PC-3 (cell line): ENCODE results near the gene TOMM70. TPM values are rescaled to one million over a fixed set of nuclear protein-coding genes. Genes with fewer than 3 reads are reported as not detected.

Source experiments
- ATAC-seq: fragments of 200-7000 bp; cut with Tn5 transposase; 2 replicates; pipeline ENCODE4 v1.9.1; 2020; ENCODE audit warnings: mild to moderate bottlenecking, moderate library complexity
- BruUV-seq: library from RNA; stranded (reverse); fragments of 400-500 nt; replicated peaks from 2 replicates; lab custom pipeline; 2021; lab: Mats Ljungman, UMichigan
- CTCF ChIA-PET: fragments of 300-600 bp; sonication (Branson Sonifier 250); formaldehyde crosslinking; loops from one replicate; lab custom pipeline; 2022; ENCODE audit warnings: antibody characterized with exemption; lab: Charles Lee
- POLR2A ChIA-PET: fragments of 300-600 bp; sonication (Branson Sonifier 250); formaldehyde crosslinking; loops from one replicate; lab custom pipeline; 2022; ENCODE audit warnings: antibody characterized with exemption; ENCODE audit not compliant: unreplicated experiment; lab: Charles Lee
- DNase-seq: peaks from one replicate; pipeline ENCODE4 v3.0.0-alpha.2; 2015
- H2AFZ ChIP-seq: fragments of 300-600 bp; sonication (generic); 2 replicates; pipeline ENCODE4 v1.6.0; 2016; ENCODE audit warnings: antibody characterized with exemption, low read length
- H3F3A ChIP-seq: fragments of 300-600 bp; sonication (generic); one replicate; pipeline ENCODE4 v1.6.0; 2017; ENCODE audit warnings: antibody characterized with exemption, low read length, control low read depth, mild to moderate bottlenecking; ENCODE audit not compliant: unreplicated experiment
- H3K27ac ChIP-seq: fragments of 300-600 bp; sonication (generic); 2 replicates; pipeline ENCODE4 v1.5.1; 2016; ENCODE audit warnings: mild to moderate bottlenecking, low read length
- H3K27me3 ChIP-seq: fragments of 300-600 bp; sonication (generic); 2 replicates; pipeline ENCODE4 v1.6.1; 2016; ENCODE audit warnings: low read length, mixed read lengths
- H3K36me3 ChIP-seq: fragments of 300-600 bp; sonication (generic); 2 replicates; pipeline ENCODE4 v1.6.1; 2016; ENCODE audit warnings: low read depth, mixed run types, low read length, mixed read lengths
- H3K4me1 ChIP-seq: fragments of 300-600 bp; sonication (generic); 2 replicates; pipeline ENCODE4 v1.5.1; 2016; ENCODE audit warnings: low read length; ENCODE audit not compliant: insufficient read depth
- H3K4me2 ChIP-seq: fragments of 300-600 bp; sonication (generic); 2 replicates; pipeline ENCODE4 v1.6.0; 2016; ENCODE audit warnings: low read length
- H3K4me3 ChIP-seq: fragments of 300-600 bp; sonication (generic); 2 replicates; pipeline ENCODE4 v1.5.1; 2016; ENCODE audit warnings: mild to moderate bottlenecking, low read length, mixed read lengths
- H3K79me2 ChIP-seq: fragments of 300-600 bp; sonication (generic); 2 replicates; pipeline ENCODE4 v1.6.1; 2017; ENCODE audit warnings: low read length, mixed read lengths
- H3K9ac ChIP-seq: fragments of 300-600 bp; sonication (generic); 2 replicates; pipeline ENCODE4 v1.6.0; 2016; ENCODE audit warnings: mild to moderate bottlenecking, low read length
- H3K9me2 ChIP-seq: fragments of 300-600 bp; sonication (generic); replicated peaks from 2 replicates; pipeline ENCODE4 v1.6.1; 2016; ENCODE audit warnings: mixed run types, low read length, mixed read lengths
- H3K9me3 ChIP-seq: fragments of 300-600 bp; sonication (generic); 2 replicates; pipeline ENCODE4 v1.6.1; 2016; ENCODE audit warnings: low read length, mixed read lengths
- H4K20me1 ChIP-seq: fragments of 300-600 bp; sonication (generic); 2 replicates; pipeline ENCODE4 v1.6.1; 2016; ENCODE audit warnings: low read length, mixed read lengths
- EZH2 ChIP-seq: fragments of 300-600 bp; sonication (generic); IDR thresholded peaks from one replicate; pipeline ENCODE4 v1.6.1; 2017; ENCODE audit warnings: antibody characterized with exemption, mild to moderate bottlenecking, low read length; ENCODE audit not compliant: unreplicated experiment
- EZH2phosphoT487 ChIP-seq: fragments of 300-600 bp; sonication (generic); IDR thresholded peaks from 2 replicates; pipeline ENCODE4 v1.6.1; 2018; ENCODE audit warnings: mild to moderate bottlenecking, antibody characterized with exemption, low read length, borderline replicate concordance
- intact Hi-C: fragments of 100-400 bp; cut with micrococcal nuclease; formaldehyde crosslinking; loops from 2 replicates; pipeline ENCODE4 v1.9.0; 2023
- total RNA-seq: library from RNA; depleted of rRNA; stranded (reverse); fragments of >200 nt; gene quantifications from 2 replicates; pipeline ENCODE4 v1.2.3, GENCODE V29; 2014
- TF ChIP-seq, protein P1 (sequence below): fragments of 300-600 bp; sonication (generic); conservative IDR thresholded peaks from 2 replicates; pipeline ENCODE4 v1.5.1; 2017; ENCODE audit warnings: antibody characterized with exemption, low read depth, mild to moderate bottlenecking, low read length

Gene TOMM70
- total RNA-seq, 1 experiment from 2014 or later = 85.3 TPM

DNA sequence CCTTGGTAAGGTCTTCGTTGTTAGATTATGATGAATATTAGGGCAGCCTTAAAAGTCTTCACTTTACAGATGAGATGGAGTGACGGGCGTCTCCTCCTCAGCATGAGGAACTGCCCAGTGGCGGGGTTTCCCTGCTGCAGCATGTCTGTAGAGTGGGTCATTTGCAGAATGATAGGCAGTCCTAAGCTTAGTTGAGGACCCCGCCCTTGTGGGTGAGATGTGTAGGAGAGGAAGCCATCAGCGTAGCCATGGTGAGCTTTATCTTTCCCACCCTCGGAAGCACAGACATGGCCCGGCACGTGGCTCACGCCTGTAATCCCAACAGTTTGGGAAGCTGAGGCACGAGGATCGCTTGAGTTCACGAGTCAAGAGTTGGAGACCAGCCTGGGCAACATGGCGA, 65.5 kb downstream of the TOMM70 start:
- peak overlapping the region; percentile 87 for H3K9ac ChIP-seq
- no peaks in the 10 kb centered on the region for H3F3A ChIP-seq
- peaks cover 12% of the 10 kb centered on the region; the same call in 1 of the 2 replicates for H3K36me3 ChIP-seq
- H3K4me2 ChIP-seq = peak overlapping the region; percentile 97
- ATAC-seq (peak; percentile 21), DNase-seq (peak; percentile 37)
- peak overlapping the region; percentile 33 for H3K27ac ChIP-seq
- no peaks in the 10 kb centered on the region for H3K27me3 ChIP-seq
- TF ChIP-seq, protein P1, sequence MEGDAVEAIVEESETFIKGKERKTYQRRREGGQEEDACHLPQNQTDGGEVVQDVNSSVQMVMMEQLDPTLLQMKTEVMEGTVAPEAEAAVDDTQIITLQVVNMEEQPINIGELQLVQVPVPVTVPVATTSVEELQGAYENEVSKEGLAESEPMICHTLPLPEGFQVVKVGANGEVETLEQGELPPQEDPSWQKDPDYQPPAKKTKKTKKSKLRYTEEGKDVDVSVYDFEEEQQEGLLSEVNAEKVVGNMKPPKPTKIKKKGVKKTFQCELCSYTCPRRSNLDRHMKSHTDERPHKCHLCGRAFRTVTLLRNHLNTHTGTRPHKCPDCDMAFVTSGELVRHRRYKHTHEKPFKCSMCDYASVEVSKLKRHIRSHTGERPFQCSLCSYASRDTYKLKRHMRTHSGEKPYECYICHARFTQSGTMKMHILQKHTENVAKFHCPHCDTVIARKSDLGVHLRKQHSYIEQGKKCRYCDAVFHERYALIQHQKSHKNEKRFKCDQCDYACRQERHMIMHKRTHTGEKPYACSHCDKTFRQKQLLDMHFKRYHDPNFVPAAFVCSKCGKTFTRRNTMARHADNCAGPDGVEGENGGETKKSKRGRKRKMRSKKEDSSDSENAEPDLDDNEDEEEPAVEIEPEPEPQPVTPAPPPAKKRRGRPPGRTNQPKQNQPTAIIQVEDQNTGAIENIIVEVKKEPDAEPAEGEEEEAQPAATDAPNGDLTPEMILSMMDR = no peak
- no peak for TF ChIP-seq EZH2phosphoT487
- TF ChIP-seq EZH2 = no peak
- H4K20me1 ChIP-seq = no peaks in the 10 kb centered on the region
- H3K9me2 ChIP-seq = no peaks in the 10 kb centered on the region
- intact Hi-C loops = no loop called here
- peaks cover 15% of the 10 kb centered on the region for H3K4me1 ChIP-seq
- H3K79me2 ChIP-seq = peaks cover 14% of the 10 kb centered on the region
- BruUV-seq = no TSS peak
- ChIA-PET POLR2A (interaction anchor here (0.6 kb wide), 1 partner anchor 27 kb away, joined by 3 read pairs; no protein-coding TSS in a partner anchor), CTCF (no interaction called here)
- peak overlapping the region; percentile 87 for H2AFZ ChIP-seq
- H3K9me3 ChIP-seq = no peaks in the 10 kb centered on the region
- H3K4me3 ChIP-seq = peak overlapping the region; percentile 79

DNA sequence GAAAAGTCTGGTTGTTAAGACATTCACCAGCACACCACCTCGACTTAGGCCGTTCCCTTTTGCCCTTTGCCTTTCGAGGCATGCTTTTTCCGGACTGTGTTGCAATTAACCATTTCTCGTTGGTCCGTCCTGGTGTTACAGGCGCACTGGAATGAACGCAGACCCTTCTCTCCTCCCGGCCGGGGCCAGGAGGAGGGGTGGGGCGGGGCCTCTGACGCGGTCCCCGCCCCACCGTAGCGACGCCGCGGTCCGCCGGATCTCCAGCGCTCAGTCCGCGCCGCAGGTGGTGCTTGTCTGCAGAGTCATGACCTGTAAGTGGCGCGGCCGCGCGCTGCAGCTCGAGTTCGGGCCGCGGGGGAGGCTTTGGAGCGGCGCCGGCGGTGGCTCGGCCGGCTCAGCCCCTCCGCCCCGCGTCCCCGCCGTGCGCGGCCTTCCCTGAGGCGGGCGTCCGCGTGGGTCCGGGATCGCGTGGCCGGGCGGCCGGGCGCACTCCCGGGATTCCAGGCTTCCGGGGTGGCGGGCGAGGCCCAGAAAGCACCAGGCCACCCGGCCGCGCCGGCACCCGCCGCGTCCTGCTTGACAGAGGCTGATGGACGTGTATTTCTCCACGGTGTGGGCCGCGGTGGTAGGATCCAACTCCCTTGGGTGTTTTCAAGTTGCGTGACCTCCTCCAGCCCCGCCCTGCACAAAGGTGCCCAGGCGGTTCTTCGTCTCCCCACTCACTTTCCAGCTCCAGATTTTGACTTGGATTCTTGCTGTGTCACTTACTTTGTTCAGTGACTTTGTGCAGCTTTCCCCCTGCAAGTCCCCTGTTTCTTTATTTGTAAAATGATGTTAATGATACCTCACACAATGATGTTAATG, 66.2 kb downstream of the TOMM70 start, which contains the start of gene NIT2:
TSS of gene NIT2 (plus strand) at position 270 of the 864 bp plus-strand sequence. CDS start at position 305, 35 bp downstream.
- Histone ChIP-seq H3K9me3 (no peaks in the 10 kb centered on the region), H3K9ac (peak within 1 kb of the TSS; percentile 87), H3K27ac (peak within 1 kb of the TSS; percentile 33), H3K79me2 (peaks cover 14% of the 10 kb centered on the region), H4K20me1 (no peaks in the 10 kb centered on the region), H3F3A (no peaks in the 10 kb centered on the region), H3K9me2 (no peaks in the 10 kb centered on the region), H3K4me3 (peak within 1 kb of the TSS; percentile 79), H3K36me3 (peaks cover 6% of the 10 kb centered on the region; the same call in 1 of the 2 replicates), H3K27me3 (no peaks in the 10 kb centered on the region), H2AFZ (peak within 1 kb of the TSS; percentile 87), H3K4me2 (peak within 1 kb of the TSS; percentile 97), H3K4me1 (peaks cover 15% of the 10 kb centered on the region)
- DNase-seq (peak; percentile 90), ATAC-seq (peak; percentile 96)
- no TSS peak for BruUV-seq
- CTCF ChIA-PET = interaction anchor here (0.6 to 0.7 kb wide), 3 partner anchors 21 to 502 kb away, joined by 3 to 4 read pairs (median 3); no protein-coding TSS in a partner anchor
- POLR2A ChIA-PET = interaction anchor here (0.6 to 1.1 kb wide), 3 partner anchors 27 to 551 kb away, joined by 3 to 4 read pairs (median 4); no protein-coding TSS in a partner anchor
- TF ChIP-seq EZH2phosphoT487 = no peak
- TF ChIP-seq, protein P1 = no peak
- intact Hi-C loops = no loop called here
